GM12891 (cell line): Measurements from ENCODE around the gene LYSMD1.

Experiments
- PAX5 ChIP-seq: IDR thresholded peaks from 2 replicates; pipeline ENCODE4 v1.6.1; 2011; ENCODE audit warnings: low read length, moderate library complexity, mild to moderate bottlenecking; ENCODE audit not compliant: insufficient read depth, severe bottlenecking
- POLR2A ChIP-seq: IDR thresholded peaks from 2 replicates; pipeline ENCODE4 v1.6.1; 2011; ENCODE audit warnings: low read depth, low read length, control low read depth
- POLR2AphosphoS5 ChIP-seq: IDR thresholded peaks from 2 replicates; pipeline ENCODE4 v1.6.1; 2011; ENCODE audit warnings: low read depth, low read length, control low read depth
- POU2F2 ChIP-seq: IDR thresholded peaks from 2 replicates; pipeline ENCODE4 v1.6.1; 2011; ENCODE audit warnings: low read depth, mild to moderate bottlenecking, control low read depth, low read length, moderate library complexity
- SPI1 ChIP-seq: IDR thresholded peaks from 2 replicates; pipeline ENCODE4 v1.6.1; 2011; ENCODE audit warnings: low read depth, low read length, control low read depth
- TAF1 ChIP-seq: IDR thresholded peaks from 2 replicates; pipeline ENCODE4 v1.6.1; 2011; ENCODE audit warnings: low read depth, low read length, control low read depth

DNA sequence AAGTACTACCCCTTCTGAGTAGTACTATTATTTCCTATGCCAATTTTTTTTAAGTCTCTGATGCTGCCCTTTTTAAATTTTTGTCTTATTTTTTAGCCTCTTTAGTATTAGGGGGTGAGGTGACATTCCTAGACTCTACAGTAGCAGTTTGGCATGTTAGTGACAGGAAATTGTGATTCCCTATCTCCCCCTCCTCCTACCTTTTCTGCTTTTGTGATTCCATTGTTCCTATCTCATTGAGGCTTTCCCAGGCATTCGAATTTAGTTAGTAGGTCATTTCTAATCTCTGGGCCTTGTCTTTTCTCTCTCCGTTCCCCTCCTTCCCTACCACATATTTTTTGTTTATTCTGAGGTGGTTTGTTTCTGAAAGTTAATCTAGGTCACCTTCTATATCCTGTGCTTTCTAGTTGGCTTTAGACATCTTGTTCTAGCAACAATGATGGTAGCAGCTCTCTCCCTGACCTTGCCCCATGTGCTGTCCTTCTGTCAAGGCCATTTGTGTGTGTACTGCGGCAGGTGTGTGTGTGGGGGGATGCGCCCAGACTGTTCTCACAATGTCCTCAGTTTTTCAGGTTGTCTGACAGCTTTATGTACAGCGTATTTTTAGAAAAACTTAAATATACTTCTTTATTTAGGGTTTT lies 40.8 kb downstream of the LYSMD1 start:
- TF ChIP-seq TAF1, result no peak
- TF ChIP-seq POLR2A, result no peak
- TF ChIP-seq SPI1, result no peak
- no peak for TF ChIP-seq POLR2AphosphoS5
- TF ChIP-seq PAX5, result no peak
- TF ChIP-seq POU2F2, result no peak
